Regular cardiac myocyte (primary cell): ENCODE results near the gene PLEK. TPM values are rescaled to one million over a fixed set of nuclear protein-coding genes. Genes with fewer than 3 reads are reported as not detected.

Experiments
- total RNA-seq: library from RNA; depleted of rRNA; stranded (reverse); fragments of >200 nt; gene quantifications from 2 replicates; pipeline ENCODE4 v1.2.3, GENCODE V29; 2014

PLEK gene
- under 0.01 TPM in 2 replicates for total RNA-seq

DNA sequence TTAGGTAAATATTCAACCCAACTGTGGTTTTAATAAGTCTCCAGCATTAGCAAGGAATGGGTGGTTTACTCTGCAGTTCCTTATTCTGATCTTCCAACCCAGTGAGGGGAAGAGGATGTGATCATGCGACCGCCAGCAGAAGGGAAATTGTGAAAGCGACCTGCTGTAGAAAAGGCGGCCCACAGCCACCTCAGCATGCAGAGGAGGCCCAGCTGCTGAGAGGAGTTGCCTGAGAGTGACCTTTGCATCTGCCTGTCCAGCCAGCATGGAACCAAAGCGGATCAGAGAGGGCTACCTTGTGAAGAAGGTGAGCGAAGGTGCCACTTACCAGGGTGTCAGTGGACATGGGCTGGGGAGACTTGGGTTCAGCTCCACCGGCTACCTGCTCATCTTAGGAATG, at the start of gene PLEK:
Gene PLEK, plus strand, starts transcription at position 196 of the 400 bp plus-strand sequence. Its CDS starts 70 bp downstream, at position 266.

DNA sequence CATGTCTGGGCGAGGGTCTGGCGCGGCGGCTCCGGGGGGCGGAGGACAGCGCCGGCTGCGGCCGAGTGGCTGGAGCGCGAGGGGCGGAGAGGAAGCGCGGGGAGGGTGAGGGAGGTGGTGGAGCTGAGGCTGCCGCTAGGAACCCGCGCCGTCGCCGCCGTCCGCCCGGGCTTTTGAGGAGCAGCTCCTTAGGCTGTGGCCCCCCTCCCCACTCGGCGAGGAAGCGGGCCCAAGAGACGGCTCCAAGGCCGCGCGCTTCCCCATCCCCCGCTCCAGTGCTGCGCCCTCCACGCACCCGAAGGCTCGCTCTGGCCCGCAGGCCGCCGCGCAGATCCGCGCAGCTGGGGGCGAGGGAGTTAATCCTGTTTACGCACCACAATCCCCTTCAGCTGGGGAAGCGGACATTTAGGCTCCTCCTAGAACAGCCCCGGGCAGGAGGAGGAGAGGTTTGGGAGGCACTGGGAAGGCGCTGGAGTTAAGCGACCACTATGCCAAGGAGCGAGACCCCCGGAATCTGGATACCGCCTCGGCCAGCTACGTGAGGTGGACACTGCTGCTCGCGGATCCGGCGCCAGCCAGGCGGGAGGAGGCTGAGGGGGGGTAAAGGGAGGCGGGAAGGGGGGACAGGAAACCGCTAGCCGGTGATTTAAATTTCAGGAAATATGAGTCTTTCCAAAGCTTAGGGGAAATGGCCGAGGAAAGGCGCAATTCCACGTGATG, 45.5 kb upstream of the PLEK start, which contains the start of gene CNRIP1:
Gene CNRIP1, minus strand, starts transcription at position 552 of the 720 bp plus-strand sequence. Its CDS starts 549 bp downstream, at position 3.

Other genes with a start within 250 kb of the PLEK start
- gene PNO1, start 207.4 kb upstream of the PLEK start, total RNA-seq, result 12.4 and 30.9 TPM in 2 replicates
- gene PPP3R1, start 112.8 kb upstream of the PLEK start, total RNA-seq, result 20.6 and 28.8 TPM in 2 replicates
- gene CNRIP1, start 45.3 kb upstream of the PLEK start, total RNA-seq, result 16.9 and 32.2 TPM in 2 replicates
- 0.28 and 0.58 TPM in 2 replicates for gene FBXO48, start 102.0 kb downstream of the PLEK start, total RNA-seq
- gene APLF, start 102.3 kb downstream of the PLEK start, total RNA-seq, result 3.5 and 13.2 TPM in 2 replicates